HG03103 (cell line): Measurements from ENCODE around the gene TMEM114.

Experiments used
- ATAC-seq: cut with Tn5 transposase; IDR thresholded peaks from one replicate; pipeline ENCODE4 v1.9.1; 2021; ENCODE audit warnings: low read depth; ENCODE audit not compliant: unreplicated experiment

The TMEM114 gene

GRCh38 chr16:8551388-8552332 lies 38.7 kb downstream of the TMEM114 start:
- ATAC-seq, result no peak

GRCh38 chr16:8550728-8551387 lies 39.5 kb downstream of the TMEM114 start:
- no peak for ATAC-seq

GRCh38 chr16:8549843-8550412 lies 40.4 kb downstream of the TMEM114 start:
- ATAC-seq, result no peak

DNA sequence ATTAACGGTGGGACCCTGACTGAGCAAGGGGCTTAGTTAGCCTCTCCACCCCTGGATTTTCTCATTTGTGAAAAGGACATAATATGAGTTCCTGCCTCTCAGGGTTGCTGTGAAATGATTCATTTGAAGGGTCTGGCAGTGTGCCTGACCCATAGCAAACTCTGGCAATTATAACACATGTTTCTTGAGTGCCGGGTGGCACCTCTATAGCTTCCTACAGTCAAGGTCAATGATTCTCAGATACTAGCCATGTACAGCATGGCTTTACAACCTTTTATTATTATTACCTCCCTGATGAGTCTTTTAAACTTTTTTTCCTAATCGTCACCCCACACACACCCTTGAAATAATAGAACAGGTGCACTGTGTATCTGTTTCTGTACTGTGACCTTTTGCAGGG lies 42.1 kb downstream of the TMEM114 start:
- no peak for ATAC-seq

DNA sequence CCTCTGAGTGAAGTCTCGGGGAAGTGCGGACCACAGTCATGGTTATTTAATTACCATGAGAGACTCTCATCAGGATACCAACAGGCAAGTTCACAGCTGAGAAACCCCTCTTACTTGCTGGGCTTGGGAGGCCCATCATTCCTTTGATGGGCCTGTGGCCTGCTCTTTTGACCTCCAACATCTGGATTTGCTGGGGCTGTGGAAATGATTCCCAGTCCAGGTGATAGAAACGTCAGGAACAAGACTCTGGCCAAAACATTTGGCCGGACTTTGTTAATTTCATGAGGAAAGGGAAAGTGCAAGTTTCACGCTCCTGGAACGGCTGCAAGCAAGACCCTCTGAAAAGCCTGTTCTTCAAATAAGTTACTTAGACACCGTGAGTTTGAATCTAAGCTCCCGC lies 42.5 kb downstream of the TMEM114 start:
- no peak for ATAC-seq

GRCh38 chr16:8544406-8544805 lies 45.9 kb downstream of the TMEM114 start:
- no peak for ATAC-seq

DNA sequence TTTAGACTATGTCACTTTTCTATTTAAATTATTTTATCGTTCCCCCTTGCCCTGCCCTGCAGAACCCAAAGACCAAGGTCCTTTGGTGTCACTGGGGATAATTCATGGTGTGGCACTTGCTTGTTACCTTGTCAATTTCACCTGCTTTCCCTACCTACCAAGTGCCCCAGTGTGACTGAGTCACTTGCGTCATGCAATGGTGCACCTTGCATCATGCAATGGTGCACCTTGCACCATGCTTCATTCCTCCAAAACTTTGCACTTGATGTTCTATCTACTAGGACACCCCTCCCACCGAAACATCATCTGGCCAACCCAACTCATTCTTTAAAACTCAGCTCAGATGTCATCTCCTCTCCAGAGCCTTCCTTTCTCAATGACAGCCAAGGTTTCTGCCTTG lies 47.1 kb downstream of the TMEM114 start:
- ATAC-seq, result no peak

- ATAC-seq, result no peak
These were observed 47.9 kb downstream of the TMEM114 start for GRCh38 chr16:8542393-8542792.

DNA sequence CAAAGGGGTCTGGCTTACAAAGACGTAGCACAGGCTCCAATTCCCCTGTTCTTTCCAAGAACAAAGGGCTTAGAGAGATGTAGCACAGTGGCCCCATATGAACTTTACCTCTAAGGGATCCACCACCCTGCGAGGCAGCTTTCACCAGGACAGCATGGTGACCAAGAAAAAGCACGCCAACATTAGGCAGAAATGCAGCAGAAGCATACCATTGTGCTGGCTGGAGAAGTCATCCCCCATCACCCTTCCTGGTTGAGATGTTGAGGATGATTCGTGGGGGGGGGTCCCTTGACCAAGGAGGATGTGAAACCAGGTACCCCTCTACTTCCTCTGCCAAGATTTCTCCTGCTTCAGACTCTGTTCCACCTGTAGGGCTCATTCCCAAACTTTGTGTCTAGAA lies 48.4 kb downstream of the TMEM114 start:
- no peak for ATAC-seq

- ATAC-seq, result no peak
These were observed 52.5 kb downstream of the TMEM114 start for GRCh38 chr16:8537691-8538342.

DNA sequence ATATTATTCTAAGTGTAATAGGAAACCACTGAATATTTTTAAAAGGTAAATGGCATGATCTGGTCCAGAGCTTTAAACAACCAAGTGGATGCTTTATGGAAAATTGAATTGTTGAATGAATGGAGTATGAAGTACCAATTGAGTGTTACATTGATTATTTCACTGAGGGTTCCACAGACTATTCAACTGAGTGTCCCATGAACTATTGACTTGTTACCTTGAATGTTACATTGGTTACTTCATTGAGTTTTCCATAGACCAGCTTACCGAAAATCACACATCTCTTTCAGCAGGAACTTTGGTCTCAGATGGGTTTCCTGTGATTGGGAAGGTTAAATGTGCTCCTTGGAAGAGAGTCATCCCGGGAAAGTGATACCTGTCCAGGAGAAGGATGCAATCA lies 56.8 kb downstream of the TMEM114 start:
- no peak for ATAC-seq

- no peak for ATAC-seq
These were observed 59.4 kb downstream of the TMEM114 start for GRCh38 chr16:8530752-8531384.

DNA sequence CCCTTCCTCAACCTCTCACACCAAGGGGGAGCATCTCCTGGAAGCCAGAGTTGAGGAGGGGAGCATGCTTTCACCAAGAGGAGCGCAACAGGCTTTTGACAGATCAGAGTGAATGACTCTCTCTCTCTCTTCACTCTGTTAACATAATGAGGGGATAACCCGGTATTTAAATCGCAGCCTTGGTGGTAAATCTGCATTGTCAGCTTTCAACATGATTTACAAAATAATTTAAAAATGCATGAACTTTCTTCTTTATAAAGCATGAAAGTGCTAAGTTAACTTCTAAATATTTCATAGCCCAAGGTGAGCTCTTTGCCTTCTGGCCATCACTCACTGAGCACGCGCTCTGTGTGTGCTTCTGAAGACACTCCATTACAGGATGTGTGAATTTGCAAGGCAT lies 61.8 kb downstream of the TMEM114 start:
- no peak for ATAC-seq

- no peak for ATAC-seq
These were observed 66.4 kb downstream of the TMEM114 start for GRCh38 chr16:8523932-8524331.

DNA sequence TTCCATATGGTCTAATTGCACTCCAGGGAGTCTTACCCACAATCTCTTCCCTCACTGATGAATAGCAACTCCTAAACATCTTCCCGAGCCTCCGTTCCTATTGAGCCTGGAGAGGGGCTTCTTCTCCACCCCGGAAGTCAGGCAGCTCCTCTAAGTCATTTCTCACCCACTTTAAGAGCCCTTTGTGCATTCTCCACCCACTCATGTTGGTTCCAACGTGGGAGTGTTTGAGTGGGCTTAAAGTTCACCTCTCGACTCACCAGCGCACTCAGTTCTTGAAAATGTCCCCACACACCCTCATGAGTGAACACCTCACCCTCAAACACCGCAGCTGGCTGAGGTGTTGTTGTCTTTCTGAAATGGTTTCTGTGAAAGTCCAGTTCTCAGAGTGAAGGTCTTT lies 67.6 kb downstream of the TMEM114 start:
- no peak for ATAC-seq

- no peak for ATAC-seq
These were observed 70.7 kb downstream of the TMEM114 start for GRCh38 chr16:8519643-8520042.
